Adrenal gland (tissue), 12 donors: ENCODE results near the gene DNAJB8. TPM values are rescaled to one million over a fixed set of nuclear protein-coding genes. Genes with fewer than 3 reads are reported as not detected.

Experiments
- DNase-seq, 7 donors: peaks; one replicate each; pipeline ENCODE4 v3.0.0-alpha.2; 2019 to 2020
- H3K27ac ChIP-seq, 5 donors: fragments of 200-600 bp; sonication (generic) in 4 of 5; 1 replicate in 3 of 5; 2 replicates in 2 of 5; pipeline versions ENCODE4 v1.5.1 to v1.8.0; 2016 to 2020; ENCODE audit warnings: mild to moderate bottlenecking in 1 of 5
- H3K27me3 ChIP-seq: fragments of 200-600 bp; 2 replicates; pipeline ENCODE4 v1.8.0; 2021
- H3K36me3 ChIP-seq, 2 donors: fragments of 200-600 bp; replicated peaks in 1 of 2; 1 replicate in 1 of 2; 2 replicates in 1 of 2; pipeline versions ENCODE4 v1.5.1 to v1.8.0; 2018 to 2022
- H3K4me1 ChIP-seq, 2 donors: fragments of 200-600 bp; replicated peaks in 1 of 2; 1 replicate in 1 of 2; 2 replicates in 1 of 2; pipeline versions ENCODE4 v1.5.1 to v1.8.0; 2018 to 2021
- H3K4me3 ChIP-seq, 4 donors: fragments of 200-600 bp; sonication (generic) in 3 of 4; one replicate each; pipeline ENCODE4 v1.5.1; 2016 to 2018
- H3K9me3 ChIP-seq, 3 donors: fragments of 200-600 bp; sonication (generic) in 1 of 3; replicated peaks in 1 of 3; 1 replicate in 2 of 3; 2 replicates in 1 of 3; pipeline versions ENCODE4 v1.5.1 to v1.8.0; 2016 to 2021
- POLR2A ChIP-seq, 2 donors: fragments of 450-650 bp; IDR thresholded peaks; one replicate each; pipeline ENCODE4 v1.6.1; 2017; ENCODE audit warnings: antibody characterized with exemption in 2 of 2, mild to moderate bottlenecking in 2 of 2, moderate library complexity in 1 of 2
- WGBS, 4 donors: extraction: QIAGEN DNeasy Blood & Tissue Kit in 2 of 4; methylation state at CpG; one replicate each; pipeline versions ENCODE4 v1.1.5 to v1.1.7; 2013 to 2017; 5-methylcytosine and 5-hydroxymethylcytosine counted together
- intact Hi-C, 2 donors: fragments of 100-400 bp; cut with DNase I; formaldehyde crosslinking; loops; one replicate each; pipeline versions ENCODE4 v1.14.1 to v1.15.0; 2022 to 2023
- polyA plus RNA-seq, 3 donors: library from polyadenylated mRNA; stranded (reverse); fragments of 200-250 nt in 2 of 3; fragments of 350-450 nt in 1 of 3; fragmentation: Illumina TruSeq in 1 of 3; extraction: RNeasy Lipid Tissue Mini Kit (QIAGEN cat#74804) in 1 of 3; gene quantifications; one replicate each; pipeline ENCODE4 v1.2.3, GENCODE V29; 2013 to 2014
- total RNA-seq, 9 donors: library from RNA; depleted of rRNA in 4 of 9; stranded (reverse); fragments of >200 nt in 4 of 9; fragments of 120-200 nt in 1 of 9; fragmentation: NEBNext Ultra II Directional in 1 of 9; extraction: Animal tissue kit (Norgen Biotek cat#: 25700) in 1 of 9; gene quantifications; one replicate each; pipeline versions ENCODE4 v1.1.0 to v1.2.4, GENCODE V29; 2013 to 2023
- TF ChIP-seq, protein P1 (sequence below), 6 experiments: fragments of 450-650 bp in 4 of 6; fragments of 200-600 bp in 2 of 6; sonication (generic) in 1 of 6; IDR thresholded peaks; 1 replicate in 5 of 6; 2 replicates in 1 of 6; pipeline versions ENCODE4 v1.5.1 to v1.8.0; 2016 to 2021; ENCODE audit warnings: antibody characterized with exemption in 6 of 6, mild to moderate bottlenecking in 2 of 6, moderate library complexity in 1 of 6
- donor health status: healthy with polysubstance abuse.
- donor health status: Bipolar disorder and iron deficiency.
- donor health status: DM: yes; HTN: yes; CAD: no.
- donor health status: DM: no; HTN: no; CAD: no.
- donor health status: DM: no; HTN: no; CAD: no.
- donor health status: DM: yes; HTN: yes; CAD: no.

Gene DNAJB8
- total and polyA plus RNA-seq, 12 donors: not detected

DNA sequence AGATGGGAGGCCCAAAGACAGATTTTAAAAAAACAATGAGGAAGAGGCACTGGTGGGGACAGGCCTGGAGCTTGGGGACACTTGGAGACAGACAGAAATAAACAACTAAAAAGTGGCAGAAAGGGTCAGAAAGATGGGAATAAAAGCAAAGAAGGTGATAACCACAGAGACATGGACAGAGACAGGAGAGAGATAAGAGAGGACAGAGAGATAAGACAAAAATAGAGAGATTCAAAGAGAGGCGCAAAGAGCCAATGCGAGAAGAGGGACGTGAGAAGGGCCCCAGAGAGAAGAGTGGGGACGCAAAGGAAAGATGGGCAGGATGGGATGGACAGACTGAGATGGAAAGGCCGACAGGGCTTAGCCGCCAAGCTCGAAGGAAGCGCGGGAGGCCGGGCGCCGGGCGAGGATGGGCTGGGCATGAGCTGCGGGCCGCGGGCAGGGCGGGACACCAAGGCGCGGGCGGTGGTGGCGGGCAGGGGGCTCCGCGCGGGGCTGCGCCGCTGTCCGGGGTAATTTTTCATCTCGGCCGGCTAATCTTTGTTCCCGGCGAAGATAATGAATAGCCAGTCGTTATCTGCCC is 29.4 kb upstream of the DNAJB8 start:
- WGBS, 4 donors: 34 to 55% (median 42%) methylated on average over 20 to 32 of the region's 32 CpGs
- intact Hi-C loops: loop anchor here (5.0 to 10.0 kb wide), 4 partner anchors 69 to 324 kb away; no protein-coding TSS in a partner anchor
- no peak for TF ChIP-seq POLR2A (IDR thresholded peaks at IDR 0.05)
- TF ChIP-seq, protein P1, sequence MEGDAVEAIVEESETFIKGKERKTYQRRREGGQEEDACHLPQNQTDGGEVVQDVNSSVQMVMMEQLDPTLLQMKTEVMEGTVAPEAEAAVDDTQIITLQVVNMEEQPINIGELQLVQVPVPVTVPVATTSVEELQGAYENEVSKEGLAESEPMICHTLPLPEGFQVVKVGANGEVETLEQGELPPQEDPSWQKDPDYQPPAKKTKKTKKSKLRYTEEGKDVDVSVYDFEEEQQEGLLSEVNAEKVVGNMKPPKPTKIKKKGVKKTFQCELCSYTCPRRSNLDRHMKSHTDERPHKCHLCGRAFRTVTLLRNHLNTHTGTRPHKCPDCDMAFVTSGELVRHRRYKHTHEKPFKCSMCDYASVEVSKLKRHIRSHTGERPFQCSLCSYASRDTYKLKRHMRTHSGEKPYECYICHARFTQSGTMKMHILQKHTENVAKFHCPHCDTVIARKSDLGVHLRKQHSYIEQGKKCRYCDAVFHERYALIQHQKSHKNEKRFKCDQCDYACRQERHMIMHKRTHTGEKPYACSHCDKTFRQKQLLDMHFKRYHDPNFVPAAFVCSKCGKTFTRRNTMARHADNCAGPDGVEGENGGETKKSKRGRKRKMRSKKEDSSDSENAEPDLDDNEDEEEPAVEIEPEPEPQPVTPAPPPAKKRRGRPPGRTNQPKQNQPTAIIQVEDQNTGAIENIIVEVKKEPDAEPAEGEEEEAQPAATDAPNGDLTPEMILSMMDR (IDR thresholded peaks at IDR 0.05): no peak
- no peak overlapping the region for H3K4me3 ChIP-seq
- peak overlapping the region in 1 of 5 donors; percentile 30 for H3K27ac ChIP-seq
- H3K9me3 ChIP-seq: no peaks in the 10 kb centered on the region
- H3K36me3 ChIP-seq: no peaks in the 10 kb centered on the region
- H3K27me3 ChIP-seq: peaks cover 53% of the 10 kb centered on the region
- DNase-seq: peak in 3 of 7 donors; percentile 20 to 50 (median 21)
- H3K4me1 ChIP-seq: peaks cover 0 to 12% of the 10 kb centered on the region in 2 donors

GRCh38 chr3:128495435-128495970 is 28.8 kb upstream of the DNAJB8 start:
- intact Hi-C loops: loop anchor here (5.0 to 10.0 kb wide), 4 partner anchors 68 to 323 kb away; no protein-coding TSS in a partner anchor
- DNase-seq: peak in 2 of 7 donors; percentile 20 to 62
- peaks cover 58% of the 10 kb centered on the region for H3K27me3 ChIP-seq
- peaks cover 0 to 12% of the 10 kb centered on the region in 2 donors for H3K4me1 ChIP-seq
- TF ChIP-seq, protein P1 (IDR thresholded peaks at IDR 0.05): no peak
- no peak for TF ChIP-seq POLR2A (IDR thresholded peaks at IDR 0.05)
- no peak overlapping the region for H3K4me3 ChIP-seq
- peak overlapping the region in 1 of 5 donors; percentile 30 for H3K27ac ChIP-seq
- no peaks in the 10 kb centered on the region for H3K36me3 ChIP-seq
- WGBS, 4 donors: 78 to 90% (median 85%) methylated on average over 8 to 9 of the region's 9 CpGs
- H3K9me3 ChIP-seq: no peaks in the 10 kb centered on the region

DNA sequence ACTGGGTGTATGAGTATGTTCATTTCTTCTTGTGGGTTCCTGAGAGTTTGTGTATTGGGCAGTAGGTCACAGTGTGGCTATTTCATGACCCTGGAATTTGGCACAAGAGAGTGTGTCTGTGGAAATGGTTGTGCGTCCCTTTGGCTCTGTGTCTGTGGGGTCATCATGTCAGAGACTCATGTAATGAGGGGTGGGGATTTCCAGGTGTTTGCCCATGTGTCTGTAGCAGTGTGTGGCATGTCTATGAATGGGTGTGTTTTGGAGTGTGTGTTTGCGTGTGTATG is 27.6 kb upstream of the DNAJB8 start:
- Histone ChIP-seq H3K27me3 (peaks cover 63% of the 10 kb centered on the region), H3K27ac (no peak overlapping the region), H3K9me3 (no peaks in the 10 kb centered on the region), H3K36me3 (no peaks in the 10 kb centered on the region), H3K4me1 (peaks cover 6 to 22% of the 10 kb centered on the region in 2 donors), H3K4me3 (no peak overlapping the region)
- intact Hi-C loops: loop anchor here (10.0 kb wide), 1 partner anchor 110 kb away; no protein-coding TSS in a partner anchor
- DNase-seq: peak in 3 of 7 donors; percentile 8 to 34 (median 10)
- 64 to 90% (median 74%) methylated on average over 2 of the region's 2 CpGs for WGBS, 4 donors
- TF ChIP-seq POLR2A (IDR thresholded peaks at IDR 0.05): no peak
- TF ChIP-seq, protein P1 (IDR thresholded peaks at IDR 0.05): no peak

- WGBS, 4 donors: 22 to 35% (median 30%) methylated on average over 6 to 13 of the region's 13 CpGs
- intact Hi-C loops: loop anchor here (10.0 kb wide), 1 partner anchor 111 kb away; no protein-coding TSS in a partner anchor
- H3K4me1 ChIP-seq: peaks cover 11 to 28% of the 10 kb centered on the region in 2 donors
- no peak overlapping the region for H3K4me3 ChIP-seq
- H3K27ac ChIP-seq: peak overlapping the region in 1 of 5 donors; percentile 41
- TF ChIP-seq, protein P1 (IDR thresholded peaks at IDR 0.05): no peak
- no peak for TF ChIP-seq POLR2A (IDR thresholded peaks at IDR 0.05)
- no peaks in the 10 kb centered on the region for H3K36me3 ChIP-seq
- H3K27me3 ChIP-seq: peaks cover 68% of the 10 kb centered on the region
- peak in 4 of 7 donors; percentile 7 to 62 (median 16) for DNase-seq
- H3K9me3 ChIP-seq: no peaks in the 10 kb centered on the region
Measured at GRCh38 chr3:128493570-128494366, 27.1 kb upstream of the DNAJB8 start.
